Purkinje cell (primary cell): ENCODE measurements around the gene NUP62CL. TPM values are rescaled to one million over a fixed set of nuclear protein-coding genes. Genes with fewer than 3 reads are reported as not detected.

ENCODE experiments used
- polyA plus RNA-seq: library from polyadenylated mRNA; unstranded; fragments of >200 nt; fragmentation: Nextera tagmentation; gene quantifications from 2 replicates; pipeline ENCODE4 v1.2.1, GENCODE V29; 2014

Gene NUP62CL, protein sequence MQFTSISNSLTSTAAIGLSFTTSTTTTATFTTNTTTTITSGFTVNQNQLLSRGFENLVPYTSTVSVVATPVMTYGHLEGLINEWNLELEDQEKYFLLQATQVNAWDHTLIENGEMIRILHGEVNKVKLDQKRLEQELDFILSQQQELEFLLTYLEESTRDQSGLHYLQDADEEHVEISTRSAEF
- 2.2 and 3.8 TPM in 2 replicates for polyA plus RNA-seq

DNA sequence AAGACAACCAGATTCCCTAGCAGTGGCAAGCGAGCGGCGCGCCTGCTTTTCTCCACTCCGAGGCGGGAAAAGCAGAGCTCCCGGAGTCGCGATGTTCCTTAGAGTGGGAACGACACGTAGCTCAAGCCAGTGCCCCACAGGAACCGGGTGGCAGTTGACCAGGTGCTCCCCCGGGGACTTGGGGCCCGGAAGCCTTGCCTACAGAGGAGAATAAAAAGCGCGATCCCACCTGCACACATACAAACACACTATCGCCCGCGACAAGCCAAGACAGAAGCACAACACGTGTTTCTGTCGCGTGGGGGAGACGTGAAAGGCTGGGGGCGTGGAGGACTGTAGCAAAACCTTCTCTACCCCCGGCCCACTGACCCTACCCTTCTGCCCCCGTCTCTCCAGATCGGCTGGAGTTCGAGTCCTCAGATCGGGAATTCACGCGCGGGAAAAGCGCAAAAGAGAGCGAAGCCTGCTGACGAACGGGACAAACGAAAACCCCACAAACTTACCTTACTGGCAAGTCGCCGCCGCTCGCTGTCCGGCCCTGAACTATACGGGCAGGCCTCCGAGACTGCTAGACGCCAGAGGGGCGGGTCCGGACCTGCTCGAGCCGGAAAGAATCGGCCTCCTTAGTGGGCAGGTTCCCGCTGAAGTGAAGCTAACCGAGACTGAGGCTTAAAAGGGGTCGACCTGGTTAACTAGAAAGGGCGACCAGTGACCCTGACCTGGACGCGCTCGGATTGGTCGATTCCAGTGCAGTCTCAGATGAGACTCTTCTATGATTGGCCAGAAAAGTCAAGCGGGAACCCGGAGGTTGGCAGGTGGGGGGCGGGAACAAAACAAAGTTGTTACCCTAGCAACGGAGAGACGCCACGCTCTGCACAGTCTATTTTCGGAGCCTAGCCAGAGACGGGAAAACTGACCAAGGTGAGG, at the start of gene NUP62CL, which contains the start of gene DNAAF6:
Gene NUP62CL, minus strand, starts transcription at position 664 of the 927 bp plus-strand sequence. CDS start 31,287 bp downstream, outside the sequence.
Gene DNAAF6, plus strand, starts transcription at position 842 of the 927 bp plus-strand sequence. CDS start 6,265 bp downstream, outside the sequence.

DNA sequence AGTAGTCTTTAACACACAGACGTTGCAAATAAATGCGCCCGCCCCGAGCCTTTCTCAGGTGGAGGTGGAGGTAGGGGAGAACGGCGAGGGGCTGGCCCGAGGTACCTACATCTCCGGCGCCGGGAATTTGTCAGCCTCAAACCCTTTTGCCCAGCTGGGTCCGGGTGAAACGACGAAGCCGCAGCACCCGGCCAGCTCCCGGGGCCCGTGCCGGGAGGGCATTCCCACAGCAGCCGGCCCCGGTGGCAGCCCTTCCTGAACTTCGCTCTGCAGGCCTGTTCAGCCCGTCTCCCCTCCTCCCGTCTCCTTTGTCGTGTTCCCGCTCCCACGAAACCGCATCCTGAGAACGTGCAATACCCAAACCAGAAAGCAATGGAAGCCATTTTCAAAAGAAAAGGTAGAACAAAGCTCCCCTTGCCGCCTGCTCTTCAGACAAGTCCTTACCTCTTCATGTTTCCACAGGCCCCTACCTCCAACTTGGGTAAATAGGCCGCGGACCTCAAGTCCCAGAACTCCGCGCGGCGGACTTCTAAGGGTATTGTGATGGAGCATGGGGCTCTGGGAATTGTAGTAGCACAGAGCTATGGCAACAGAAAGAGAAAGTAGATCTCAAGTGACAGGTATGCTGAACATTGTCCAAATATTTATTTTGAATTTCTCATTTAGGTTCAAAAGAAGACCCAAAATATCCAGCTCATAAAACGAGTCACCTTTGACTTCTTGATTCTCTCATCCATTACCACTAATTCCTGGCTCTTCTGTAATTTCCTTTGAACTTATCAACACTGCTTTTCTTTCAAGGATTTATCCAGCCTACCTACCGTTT, 87.7 kb downstream of the NUP62CL start, which contains the start of gene RBM41:
Gene RBM41, minus strand, starts transcription at position 501 of the 826 bp plus-strand sequence. Its CDS starts 49 bp downstream, at position 452.

Other genes starting within 250 kb of the NUP62CL start
- gene MORC4, start 206.2 kb downstream of the NUP62CL start, polyA plus RNA-seq, result 0.63 and 1.3 TPM in 2 replicates
- gene RBM41, start 87.6 kb downstream of the NUP62CL start, polyA plus RNA-seq, result 15.4 and 27.7 TPM in 2 replicates
- gene DNAAF6, start 178 bp upstream of the NUP62CL start, polyA plus RNA-seq, result not detected in 2 replicates
- gene FRMPD3, start 243.2 kb upstream of the NUP62CL start, polyA plus RNA-seq, result 0.53 and 1.0 TPM in 2 replicates